Activated CD8-positive, alpha-beta memory T cell treated with anti-CD3 and anti-CD28 coated beads for 4 hours (primary cell): Measurements from ENCODE around the gene PRKAR2B.
"Not testable (repeated sequence)": the region's sequence is repeated elsewhere in the genome, so short reads cannot be mapped to it uniquely, and the experiment has no call there.

Experiments used
- DNase-seq, 2 donors: peaks; one replicate each; pipeline ENCODE4 v3.0.0-alpha.2; 2020; ENCODE audit warnings: low read depth in 2 of 2

The PRKAR2B gene

DNA sequence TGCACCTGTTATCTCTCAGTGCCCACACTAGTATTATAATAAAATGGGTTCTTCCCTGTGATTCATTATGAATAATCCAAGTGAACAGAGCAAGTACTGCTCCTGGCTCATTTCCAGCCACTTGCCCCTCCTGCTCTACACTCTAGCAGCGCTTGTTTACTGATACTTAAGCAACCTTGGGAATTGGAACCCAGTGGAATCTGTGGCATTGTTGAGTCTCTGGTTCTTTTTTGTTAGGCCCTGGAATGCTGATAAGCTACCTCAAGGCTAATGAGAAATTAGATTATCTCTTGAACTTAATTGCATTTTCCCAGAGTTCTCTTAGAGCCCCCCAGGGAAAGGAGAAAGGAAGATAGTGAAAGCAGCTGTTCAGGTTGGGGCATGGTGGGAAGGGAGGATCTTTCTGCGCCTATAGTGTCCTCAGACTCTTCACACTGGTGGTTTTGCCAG, 34.0 kb downstream of the PRKAR2B start:
- DNase-seq: no peak

DNA sequence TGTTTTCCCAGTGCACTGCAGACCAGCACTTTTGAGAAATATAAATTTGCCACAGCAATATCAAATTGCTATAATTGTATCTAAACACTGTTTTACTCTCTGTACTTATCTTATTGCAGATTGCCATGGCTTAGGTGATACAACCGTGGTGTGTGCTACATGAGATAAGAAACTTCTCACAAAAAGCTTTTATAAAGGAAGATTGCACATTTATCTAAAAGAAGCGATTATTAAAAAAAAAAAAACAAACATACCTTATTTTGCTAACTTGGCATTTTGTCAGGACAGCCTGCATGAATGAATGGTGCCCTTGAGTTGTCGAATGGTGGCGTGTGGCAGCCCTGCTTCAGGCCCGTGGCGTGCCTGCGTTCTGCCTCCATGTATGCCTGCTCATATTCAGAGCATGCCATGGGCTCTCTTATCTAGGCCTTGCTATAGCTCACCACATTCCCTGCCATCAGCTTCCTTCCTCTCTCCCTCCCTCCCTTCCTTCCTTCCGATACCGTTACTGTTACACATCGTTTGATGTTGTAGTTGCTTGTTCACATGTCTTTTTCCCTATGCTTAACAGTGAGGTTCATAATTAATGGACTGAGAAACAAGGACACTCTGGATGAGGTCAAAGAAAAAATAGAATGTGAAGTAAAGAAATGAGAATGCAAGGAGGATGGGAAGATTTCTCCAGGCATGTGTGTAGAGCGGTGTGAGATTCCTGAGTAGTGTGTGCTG, 34.9 kb downstream of the PRKAR2B start:
- no peak for DNase-seq

DNA sequence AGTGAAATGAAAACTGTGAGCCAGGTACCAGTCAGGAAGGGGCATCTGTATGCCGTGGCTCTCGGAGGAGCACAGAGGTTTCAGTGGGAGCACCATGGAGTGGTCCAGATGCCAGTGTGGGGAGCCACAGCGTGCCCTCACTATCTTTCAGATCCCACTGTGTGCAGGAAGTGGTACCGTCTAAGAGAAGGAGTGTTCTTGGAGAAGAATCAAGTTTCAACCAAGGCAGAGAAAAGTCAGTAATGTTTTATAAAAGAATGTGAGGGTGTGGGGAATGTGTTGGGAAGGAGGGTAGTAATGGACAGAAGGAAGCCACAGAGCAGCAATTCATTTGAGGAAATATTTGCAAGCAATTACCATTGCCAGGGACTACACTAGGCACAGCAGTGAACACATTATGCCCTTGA, 35.6 kb downstream of the PRKAR2B start:
- no peak for DNase-seq

DNA sequence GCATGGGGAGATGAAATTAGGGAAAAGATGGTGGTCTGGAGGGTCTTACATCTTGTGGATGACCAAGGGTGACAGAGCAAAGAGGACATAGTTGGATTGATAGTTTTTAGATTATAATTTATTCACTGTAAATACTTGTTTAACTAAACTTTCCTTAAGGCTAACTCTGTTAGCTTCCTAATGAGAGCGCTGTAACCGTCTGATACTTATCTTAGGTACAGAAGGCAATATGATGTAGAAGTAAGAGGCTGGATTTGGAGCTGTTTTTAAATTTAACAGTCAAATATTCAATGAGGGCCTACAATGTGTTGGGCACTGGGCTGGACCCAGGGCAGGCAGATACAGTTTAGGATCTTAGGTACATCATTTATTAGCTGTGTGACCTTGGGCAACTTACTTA, 36.0 kb downstream of the PRKAR2B start:
- DNase-seq: no peak

DNA sequence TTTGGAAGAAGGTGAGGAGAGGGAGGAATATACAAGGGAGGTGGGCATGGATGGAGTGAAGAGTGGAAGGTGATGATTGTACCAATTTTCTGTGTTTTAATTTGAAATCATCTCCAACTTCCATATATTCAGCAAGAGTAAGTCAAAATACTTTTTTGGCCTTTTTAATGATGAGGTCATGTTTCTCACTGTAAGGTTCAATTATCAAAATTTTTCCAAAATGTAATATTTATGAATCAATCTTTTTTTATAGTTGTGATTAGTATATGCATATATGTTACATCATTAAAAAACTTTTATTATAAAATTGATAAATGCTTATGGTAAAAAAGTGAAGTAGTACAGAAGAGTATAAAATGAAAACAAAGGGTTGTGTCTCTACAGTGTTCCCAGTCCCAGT, 40.7 kb downstream of the PRKAR2B start:
- no peak for DNase-seq

DNA sequence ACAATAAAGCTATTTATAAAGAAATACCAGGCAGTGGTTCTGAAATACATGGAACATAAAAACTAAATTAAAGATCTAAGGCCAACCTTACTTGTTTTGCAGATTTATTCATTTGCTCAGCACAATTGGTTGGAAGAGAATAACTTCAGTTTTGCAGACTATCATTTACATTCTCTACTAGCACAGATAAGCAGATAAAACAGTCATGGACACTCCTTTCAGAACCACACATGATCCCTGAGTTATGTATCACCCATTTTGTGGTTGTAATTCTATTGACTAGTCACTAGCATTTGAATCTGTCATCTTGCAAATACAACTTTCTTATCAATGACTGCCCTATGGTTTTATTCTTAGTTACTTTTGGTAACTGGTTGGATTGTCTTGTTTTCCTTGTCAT, 45.1 kb downstream of the PRKAR2B start:
- DNase-seq: no peak

DNA sequence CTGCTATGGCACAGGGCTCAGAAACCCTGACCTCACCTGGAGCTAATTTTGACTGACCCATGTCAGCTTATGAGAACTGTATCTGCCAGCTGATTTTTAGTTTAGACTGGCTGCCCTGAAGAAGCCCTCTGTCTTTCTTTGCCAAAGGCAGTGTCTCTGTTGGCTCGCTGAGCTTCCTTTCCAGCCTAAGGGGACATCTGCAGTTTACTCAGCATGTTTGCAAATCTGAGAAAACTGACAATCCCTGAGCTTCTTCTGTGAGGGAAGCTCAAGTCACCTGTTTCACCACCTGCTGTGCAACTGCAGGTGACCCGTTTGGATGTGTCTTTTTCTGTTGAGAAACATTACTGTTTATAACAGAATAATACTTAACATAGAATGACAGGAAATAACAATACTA, 46.0 kb downstream of the PRKAR2B start:
- no peak for DNase-seq

DNA sequence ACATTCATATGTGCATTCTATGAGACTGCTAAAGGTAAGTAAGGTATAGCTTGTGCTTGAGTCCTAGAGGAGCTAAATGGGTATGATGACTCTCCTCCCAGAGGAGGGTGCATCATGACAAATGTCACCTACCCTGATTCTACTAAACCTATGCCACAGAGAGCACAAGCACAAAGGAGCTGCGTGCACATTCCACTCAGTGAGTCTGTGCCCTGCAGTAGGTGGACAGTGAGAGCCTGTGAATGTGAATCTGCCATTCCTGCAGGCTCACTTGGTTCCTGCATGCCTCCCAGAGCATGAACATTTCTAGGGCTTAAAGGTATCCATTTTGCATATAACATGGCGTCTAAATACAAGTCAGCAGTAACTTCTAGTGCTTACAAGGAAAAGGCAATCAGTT, 46.8 kb downstream of the PRKAR2B start:
- DNase-seq: no peak

DNA sequence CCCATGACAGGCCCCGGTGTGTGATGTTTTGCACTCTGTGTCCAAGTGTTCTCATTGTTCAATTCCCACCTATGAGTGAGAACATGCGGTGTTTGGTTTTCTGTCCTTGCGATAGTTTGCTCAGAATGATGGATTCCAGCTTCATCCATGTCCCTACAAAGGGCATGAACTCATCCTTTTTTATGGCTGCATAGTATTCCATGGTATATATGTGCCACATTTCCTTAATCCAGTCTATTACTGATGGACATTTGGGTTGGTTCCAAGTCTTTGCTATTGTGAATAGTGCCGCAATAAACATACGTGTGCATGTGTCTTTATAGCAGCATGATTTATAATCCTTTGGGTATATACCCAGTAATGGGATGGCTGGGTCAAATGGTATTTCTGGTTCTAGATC, 49.2 kb downstream of the PRKAR2B start:
- not testable (repeated sequence) for DNase-seq

DNA sequence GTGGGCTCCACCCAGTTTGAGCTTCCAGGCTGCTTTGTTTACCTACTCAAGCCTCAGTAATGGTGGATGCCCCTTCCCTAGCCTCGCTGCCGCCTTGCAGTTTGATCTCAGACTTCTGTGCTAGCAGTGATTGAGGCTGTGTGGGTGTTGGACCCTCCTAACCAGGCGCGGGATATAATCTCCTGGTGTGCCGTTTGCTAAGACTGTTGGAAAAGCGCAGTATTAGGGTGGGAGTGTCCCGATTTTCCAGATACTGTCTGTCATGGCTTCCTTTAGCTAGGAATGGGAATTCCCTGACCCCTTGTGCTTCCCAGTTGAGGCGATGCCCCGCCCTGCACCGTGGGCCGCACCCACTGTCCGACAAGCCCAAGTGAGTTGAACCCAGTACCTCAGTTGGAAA, 54.6 kb downstream of the PRKAR2B start:
- DNase-seq: not testable (repeated sequence)

DNA sequence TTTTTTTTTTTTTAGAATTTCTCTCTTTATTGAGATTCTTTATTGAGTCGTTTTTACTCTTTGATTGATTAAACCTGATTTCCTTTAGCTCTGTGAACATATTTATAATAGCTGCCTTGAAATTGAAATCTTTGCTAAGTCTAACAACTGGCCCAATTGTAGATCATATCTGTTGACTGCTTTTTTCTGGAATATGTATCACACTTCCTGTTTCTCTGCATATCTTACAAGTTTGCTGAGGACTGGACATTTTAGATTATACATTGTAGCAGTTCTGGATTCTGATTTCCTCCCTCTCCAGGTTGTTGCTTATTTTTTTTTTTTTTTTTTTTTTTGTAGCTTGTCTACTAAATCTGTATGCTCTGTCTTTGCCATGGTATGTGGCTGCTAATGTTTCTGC, 56.3 kb downstream of the PRKAR2B start:
- no peak for DNase-seq

DNA sequence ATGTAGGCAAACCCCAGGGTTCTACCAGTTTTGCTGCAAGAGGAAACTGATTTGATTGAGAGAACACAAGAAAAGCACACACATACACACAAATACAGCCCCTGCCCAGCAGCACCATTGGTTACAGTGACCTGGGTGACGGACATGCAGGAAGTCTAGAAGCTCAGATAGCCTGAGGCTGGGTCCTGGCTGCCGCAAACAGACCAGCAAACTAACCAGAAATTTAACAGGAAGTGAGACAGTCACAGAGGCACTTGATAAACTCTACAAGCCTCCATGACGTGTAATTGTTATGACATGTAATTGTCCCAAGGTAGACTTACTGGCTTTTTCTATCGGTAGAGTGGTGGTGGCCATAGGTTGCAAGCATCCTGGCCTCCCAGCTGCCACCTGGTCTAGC, 58.9 kb downstream of the PRKAR2B start:
- DNase-seq: no peak

DNA sequence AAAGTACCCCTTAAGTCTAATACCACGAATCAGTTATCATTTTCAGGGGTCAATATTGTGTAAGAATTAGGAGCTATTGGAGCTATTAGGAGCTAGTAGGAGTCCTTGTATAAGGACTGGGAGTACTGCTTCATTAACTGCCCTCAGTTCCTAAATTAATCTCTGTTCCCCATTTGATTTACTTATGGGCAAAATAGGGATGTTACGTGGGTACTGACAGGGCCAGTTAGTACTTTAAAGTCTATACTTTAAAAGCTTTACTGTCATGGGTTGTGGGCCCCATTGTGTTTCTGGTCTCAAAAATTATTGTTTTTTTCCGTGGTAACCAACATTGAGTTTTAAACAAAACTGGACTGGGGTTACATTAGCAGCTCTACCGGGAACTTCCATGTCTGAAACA, 60.3 kb downstream of the PRKAR2B start:
- no peak for DNase-seq

DNA sequence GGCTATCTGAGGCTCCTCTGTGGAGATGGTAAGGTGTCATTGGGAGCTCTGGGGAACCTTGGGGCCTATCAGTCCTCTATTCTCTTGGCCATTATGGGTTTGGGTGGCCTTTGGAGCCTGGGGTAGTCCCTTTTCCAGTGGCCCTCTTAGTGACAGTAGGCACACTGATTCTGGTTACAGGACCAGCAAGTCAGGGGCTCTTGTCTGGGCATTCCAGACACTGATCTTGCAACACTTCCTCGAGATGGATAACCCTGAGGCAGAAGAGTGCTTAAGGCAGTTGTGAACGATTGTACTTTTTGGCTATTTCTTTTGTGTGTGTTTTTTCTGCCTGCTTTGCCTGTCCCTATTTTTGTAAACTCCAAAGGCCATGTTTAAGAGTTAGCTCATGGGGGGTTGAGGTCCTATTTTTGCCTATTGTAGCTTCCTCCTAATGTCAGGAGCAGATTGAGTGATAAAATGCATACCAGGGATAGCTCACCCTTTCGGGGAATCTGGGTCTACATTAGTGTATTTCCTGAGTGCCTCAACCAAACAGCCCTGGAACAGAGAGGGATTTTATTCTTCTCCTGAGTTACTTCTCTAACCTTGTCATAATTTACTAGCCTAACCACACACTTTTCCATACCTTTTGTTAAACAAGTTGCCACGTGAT, 61.2 kb downstream of the PRKAR2B start:
- no peak for DNase-seq

DNA sequence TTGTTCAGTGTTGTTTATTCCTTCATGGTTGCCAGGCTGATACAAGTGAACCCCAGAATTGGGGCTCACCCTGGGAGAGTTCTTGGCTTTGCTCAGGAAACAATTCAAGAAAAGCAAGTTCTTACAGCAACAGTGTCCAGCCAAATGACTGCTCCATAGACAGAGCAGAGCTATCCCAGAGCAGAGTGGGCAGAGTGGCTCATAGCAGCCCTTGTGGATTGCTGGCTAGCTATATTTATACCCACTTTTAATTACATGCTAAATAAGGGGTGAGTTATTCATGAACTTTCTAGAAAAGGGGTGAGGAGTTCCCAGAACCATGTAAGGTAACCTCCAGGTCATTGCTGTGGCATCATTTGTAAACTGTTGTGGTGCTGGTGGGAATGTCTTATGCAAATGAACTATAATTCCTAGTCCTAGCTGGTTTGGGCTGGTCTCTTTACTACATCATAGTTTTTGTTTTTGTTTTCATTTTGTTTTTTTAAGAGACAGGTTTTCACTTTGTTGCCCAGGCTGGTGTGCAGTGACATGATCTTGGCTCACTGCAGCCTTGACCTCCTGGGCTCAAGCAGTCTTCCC, 64.4 kb downstream of the PRKAR2B start:
- DNase-seq: no peak

DNA sequence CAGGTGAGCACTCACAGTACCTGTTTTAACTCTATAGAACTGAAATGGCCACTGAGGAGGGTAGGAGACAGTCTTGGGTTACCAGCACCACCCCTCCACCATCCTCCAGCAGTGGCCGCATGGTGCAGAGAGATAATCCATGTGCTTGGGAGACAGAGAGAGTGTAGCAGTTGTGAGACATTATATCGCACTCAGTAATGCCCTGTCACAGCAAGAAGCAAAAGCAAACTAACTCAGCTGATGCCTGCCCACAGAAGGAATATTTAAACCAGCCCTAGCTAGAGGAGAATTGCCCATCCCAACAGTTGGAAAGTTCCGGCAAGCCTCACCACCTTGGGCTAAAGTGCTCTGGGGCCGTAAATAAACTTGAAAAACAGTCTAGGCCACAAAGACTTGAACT, 65.5 kb downstream of the PRKAR2B start:
- DNase-seq: no peak

DNA sequence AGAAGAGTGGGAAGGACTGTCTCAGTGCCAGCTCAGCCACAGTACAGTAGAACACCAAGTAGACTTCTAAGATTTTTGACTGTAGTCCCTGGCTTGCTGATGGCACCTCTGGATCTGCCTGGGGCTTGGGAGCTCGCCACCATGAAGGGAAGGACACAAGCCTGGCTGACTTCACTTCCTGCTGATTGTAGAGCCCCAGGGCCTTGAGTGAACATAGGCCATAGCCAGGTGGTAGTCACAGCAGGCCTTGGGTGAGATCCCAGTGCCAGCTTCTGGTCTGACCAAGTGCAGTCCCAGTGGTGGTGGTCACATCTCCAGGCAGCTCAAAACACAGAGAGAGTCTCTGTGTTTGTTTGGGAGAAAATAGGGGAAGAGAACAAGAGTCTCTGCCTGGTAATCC, 66.7 kb downstream of the PRKAR2B start:
- DNase-seq: no peak

DNA sequence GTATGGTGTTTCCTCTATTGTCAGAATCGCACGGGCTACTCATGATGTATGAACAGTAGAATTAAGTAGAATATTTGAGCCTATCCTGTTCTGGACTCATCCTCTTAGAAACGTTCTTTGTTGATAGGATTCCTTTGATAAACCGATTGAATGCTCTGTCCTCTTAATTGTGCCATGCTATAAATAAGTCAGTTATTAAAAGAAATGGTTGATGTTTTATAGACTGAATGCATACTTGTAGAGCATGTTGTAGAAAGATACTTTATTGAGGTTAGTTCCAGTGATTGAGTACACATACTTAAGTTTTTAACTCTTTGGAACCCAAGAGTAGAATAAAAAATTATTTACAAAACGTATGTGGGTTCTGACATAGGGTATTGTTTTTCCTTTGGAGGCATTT, 69.4 kb downstream of the PRKAR2B start:
- DNase-seq: no peak

DNA sequence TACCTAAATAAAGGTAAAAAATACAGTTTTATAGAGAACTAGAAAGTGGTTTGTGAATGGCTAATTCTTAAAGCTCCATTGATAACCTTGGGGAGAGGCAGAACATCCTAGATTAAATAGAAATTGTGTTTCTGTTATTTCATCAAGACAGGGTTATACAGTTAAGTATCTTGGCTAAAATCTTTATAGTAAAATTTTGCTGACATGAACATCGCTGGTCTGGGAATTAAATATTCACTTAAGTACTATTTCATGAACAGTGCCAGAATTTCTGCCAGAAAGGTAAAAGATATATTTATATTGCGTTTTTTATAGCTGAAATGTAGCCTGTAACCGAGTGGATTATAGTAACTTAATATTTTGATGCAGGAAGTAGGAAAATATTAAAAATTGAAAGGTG, 70.6 kb downstream of the PRKAR2B start:
- no peak for DNase-seq

DNA sequence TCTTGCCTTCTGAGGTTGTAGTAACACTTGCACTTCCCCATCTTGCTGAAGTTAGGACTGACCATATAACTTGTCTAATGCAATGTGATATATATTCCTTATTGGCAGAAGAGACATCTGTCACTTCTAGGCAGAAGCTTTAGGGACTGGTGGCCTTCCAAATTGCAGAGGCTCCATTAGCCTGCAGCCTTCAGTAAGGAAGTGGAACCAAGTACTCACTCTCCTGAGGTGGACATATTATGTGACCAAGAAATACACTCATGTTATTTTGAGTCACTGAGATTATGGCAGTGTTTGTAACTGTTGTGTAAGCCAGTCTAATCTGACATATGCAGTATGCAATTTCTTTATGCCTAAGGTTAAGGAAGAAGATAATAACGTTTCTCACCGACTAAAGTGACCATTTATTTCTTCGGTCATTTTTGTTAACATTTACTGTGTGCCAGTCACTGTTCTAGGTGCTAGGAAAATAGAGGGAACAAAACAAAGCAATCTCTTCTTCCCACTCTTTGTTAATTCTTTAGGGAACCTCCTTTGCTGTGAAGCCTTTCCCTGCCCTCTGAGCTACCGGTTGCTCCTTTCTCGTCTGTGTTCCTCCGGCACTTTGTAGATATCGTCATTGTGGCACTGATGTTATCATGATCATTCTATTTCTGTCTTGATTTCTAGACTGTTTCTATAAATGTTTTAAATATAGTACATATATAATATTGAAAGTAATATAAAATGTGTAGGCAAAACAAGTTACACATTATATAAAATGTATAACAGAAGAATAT, 71.4 kb downstream of the PRKAR2B start:
- no peak for DNase-seq

DNA sequence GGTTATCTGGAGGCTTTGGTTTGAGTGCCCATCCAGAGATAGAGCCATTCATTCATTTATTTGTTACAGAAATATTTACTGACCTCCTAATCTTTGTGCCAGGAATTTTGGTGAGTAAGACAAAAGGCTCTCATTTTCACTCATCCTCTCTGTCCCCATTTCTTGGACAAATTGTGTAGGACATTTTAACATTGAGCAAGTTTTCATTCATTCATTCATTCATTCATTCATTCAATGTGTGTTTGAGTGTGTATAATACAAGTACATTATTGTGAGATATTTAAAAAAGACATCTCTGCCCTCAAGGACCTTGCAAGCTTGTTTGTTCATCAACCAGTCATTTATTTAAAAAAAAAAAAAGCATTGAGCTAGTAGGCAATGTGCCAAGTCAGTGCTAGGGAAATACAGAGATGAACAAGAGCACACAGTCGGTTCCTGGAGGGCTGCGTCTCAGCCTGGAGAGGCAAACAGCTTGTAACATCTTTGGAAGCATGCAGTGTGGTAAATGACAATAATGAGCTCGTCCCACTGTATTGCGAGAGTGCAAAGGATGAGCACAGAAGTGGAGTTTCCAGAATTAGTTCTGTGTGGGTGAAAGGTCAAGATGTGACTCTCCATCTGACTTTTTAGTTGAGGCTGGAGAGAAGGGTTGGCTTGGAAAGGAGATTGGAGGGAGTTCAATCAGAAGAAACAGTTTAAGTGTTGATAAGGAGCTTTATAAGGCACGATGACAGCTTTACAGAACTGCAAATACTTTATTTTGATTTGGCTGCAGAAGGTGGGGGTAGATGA, 73.8 kb downstream of the PRKAR2B start:
- no peak for DNase-seq
